DOHH2 (cell line): ENCODE measurements around the gene FBXO30.

Experiments used
- H3F3A ChIP-seq: fragments of 200-600 bp; sonication (generic), shearing (Covaris generic); 2 replicates; pipeline ENCODE4 v1.6.0; 2016; ENCODE audit warnings: antibody characterized with exemption, mild to moderate bottlenecking; ENCODE audit not compliant: control insufficient read depth, insufficient read depth
- H3K27ac ChIP-seq: fragments of 200-600 bp; sonication (generic); 2 replicates; pipeline ENCODE4 v1.5.1; 2014; ENCODE audit warnings: low read depth, mild to moderate bottlenecking, low read length, moderate library complexity
- H3K27me3 ChIP-seq: fragments of 200-600 bp; sonication (generic); 2 replicates; pipeline ENCODE4 v1.6.1; 2014; ENCODE audit warnings: mild to moderate bottlenecking, low read length, mixed read lengths; ENCODE audit not compliant: control insufficient read depth
- H3K36me3 ChIP-seq: fragments of 200-600 bp; sonication (generic); 2 replicates; pipeline ENCODE4 v1.6.1; 2014; ENCODE audit warnings: mild to moderate bottlenecking, low read length, moderate library complexity, mixed read lengths; ENCODE audit not compliant: control insufficient read depth
- H3K4me1 ChIP-seq: fragments of 200-600 bp; sonication (generic); 2 replicates; pipeline ENCODE4 v1.6.1; 2014; ENCODE audit warnings: mild to moderate bottlenecking, low read length, mixed read lengths; ENCODE audit not compliant: control insufficient read depth
- H3K4me2 ChIP-seq: fragments of 200-600 bp; sonication (generic); 2 replicates; pipeline ENCODE4 v1.6.0; 2014; ENCODE audit warnings: mild to moderate bottlenecking, low read length, moderate library complexity
- H3K4me3 ChIP-seq: fragments of 200-600 bp; sonication (generic); 2 replicates; pipeline ENCODE4 v1.5.1; 2014; ENCODE audit warnings: mild to moderate bottlenecking, low read length, mixed read lengths
- H3K79me2 ChIP-seq: fragments of 200-600 bp; sonication (generic); 2 replicates; pipeline ENCODE4 v1.6.1; 2014; ENCODE audit warnings: mild to moderate bottlenecking, low read length, mixed read lengths; ENCODE audit not compliant: control insufficient read depth
- H3K9me2 ChIP-seq: fragments of 200-600 bp; sonication (generic); replicated peaks from 2 replicates; pipeline ENCODE4 v1.6.1; 2014; ENCODE audit warnings: mild to moderate bottlenecking, low read length, mixed read lengths; ENCODE audit not compliant: control insufficient read depth
- H3K9me3 ChIP-seq: fragments of 200-600 bp; sonication (generic); 2 replicates; pipeline ENCODE4 v1.6.1; 2014; ENCODE audit warnings: antibody characterized with exemption, low read length, mixed read lengths; ENCODE audit not compliant: control insufficient read depth, insufficient read depth
- H4K20me1 ChIP-seq: fragments of 200-600 bp; sonication (generic); 2 replicates; pipeline ENCODE4 v1.6.0; 2014; ENCODE audit warnings: low read depth, mild to moderate bottlenecking, antibody characterized with exemption, low read length, moderate library complexity; ENCODE audit not compliant: control insufficient read depth, insufficient read depth
- EZH2phosphoT487 ChIP-seq: fragments of 200-600 bp; sonication (generic); IDR thresholded peaks from 2 replicates; pipeline ENCODE4 v1.6.1; 2017; ENCODE audit warnings: borderline replicate concordance, mild to moderate bottlenecking, antibody characterized with exemption, low read length, moderate library complexity, mixed read lengths
- TF ChIP-seq, protein P1 (sequence below): fragments of 200-600 bp; sonication (generic); IDR thresholded peaks from one replicate; pipeline ENCODE4 v1.5.1; 2014; ENCODE audit warnings: antibody characterized with exemption, mild to moderate bottlenecking, low read depth, low read length; ENCODE audit not compliant: poor library complexity, severe bottlenecking

Gene FBXO30

DNA sequence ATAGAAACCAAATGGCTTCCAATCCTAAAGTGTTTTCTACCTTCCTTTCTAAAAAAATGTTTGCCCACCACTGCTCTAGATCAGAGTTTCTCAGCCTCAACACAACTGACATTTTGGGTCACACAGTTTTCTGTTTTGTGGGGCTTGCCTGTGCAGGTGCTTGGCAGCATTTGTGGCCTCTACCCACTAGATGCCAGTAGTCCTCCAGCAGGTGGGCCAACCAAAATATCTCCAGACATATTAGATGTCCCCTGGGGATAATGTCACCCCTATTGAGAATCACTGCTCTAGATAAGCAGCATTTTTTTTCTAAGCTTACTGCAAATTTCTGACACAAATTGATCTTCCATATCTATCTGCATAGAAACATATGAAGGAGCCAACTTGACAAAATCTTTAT, 53.0 kb downstream of the FBXO30 start:
- TF ChIP-seq, protein P1, sequence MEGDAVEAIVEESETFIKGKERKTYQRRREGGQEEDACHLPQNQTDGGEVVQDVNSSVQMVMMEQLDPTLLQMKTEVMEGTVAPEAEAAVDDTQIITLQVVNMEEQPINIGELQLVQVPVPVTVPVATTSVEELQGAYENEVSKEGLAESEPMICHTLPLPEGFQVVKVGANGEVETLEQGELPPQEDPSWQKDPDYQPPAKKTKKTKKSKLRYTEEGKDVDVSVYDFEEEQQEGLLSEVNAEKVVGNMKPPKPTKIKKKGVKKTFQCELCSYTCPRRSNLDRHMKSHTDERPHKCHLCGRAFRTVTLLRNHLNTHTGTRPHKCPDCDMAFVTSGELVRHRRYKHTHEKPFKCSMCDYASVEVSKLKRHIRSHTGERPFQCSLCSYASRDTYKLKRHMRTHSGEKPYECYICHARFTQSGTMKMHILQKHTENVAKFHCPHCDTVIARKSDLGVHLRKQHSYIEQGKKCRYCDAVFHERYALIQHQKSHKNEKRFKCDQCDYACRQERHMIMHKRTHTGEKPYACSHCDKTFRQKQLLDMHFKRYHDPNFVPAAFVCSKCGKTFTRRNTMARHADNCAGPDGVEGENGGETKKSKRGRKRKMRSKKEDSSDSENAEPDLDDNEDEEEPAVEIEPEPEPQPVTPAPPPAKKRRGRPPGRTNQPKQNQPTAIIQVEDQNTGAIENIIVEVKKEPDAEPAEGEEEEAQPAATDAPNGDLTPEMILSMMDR = peak; percentile 60
- no peak for TF ChIP-seq EZH2phosphoT487
- no peaks in the 10 kb centered on the region for H3K9me3 ChIP-seq
- no peaks in the 10 kb centered on the region for H4K20me1 ChIP-seq
- H3K4me3 ChIP-seq = no peak overlapping the region
- peaks cover 30% of the 10 kb centered on the region for H3K4me1 ChIP-seq
- no peaks in the 10 kb centered on the region for H3K79me2 ChIP-seq
- no peaks in the 10 kb centered on the region for H3F3A ChIP-seq
- no peaks in the 10 kb centered on the region for H3K27me3 ChIP-seq
- H3K4me2 ChIP-seq = peak overlapping the region; percentile 11; the same call in 1 of the 2 replicates
- no peaks in the 10 kb centered on the region for H3K36me3 ChIP-seq
- no peak overlapping the region for H3K27ac ChIP-seq
- H3K9me2 ChIP-seq = no peaks in the 10 kb centered on the region

DNA sequence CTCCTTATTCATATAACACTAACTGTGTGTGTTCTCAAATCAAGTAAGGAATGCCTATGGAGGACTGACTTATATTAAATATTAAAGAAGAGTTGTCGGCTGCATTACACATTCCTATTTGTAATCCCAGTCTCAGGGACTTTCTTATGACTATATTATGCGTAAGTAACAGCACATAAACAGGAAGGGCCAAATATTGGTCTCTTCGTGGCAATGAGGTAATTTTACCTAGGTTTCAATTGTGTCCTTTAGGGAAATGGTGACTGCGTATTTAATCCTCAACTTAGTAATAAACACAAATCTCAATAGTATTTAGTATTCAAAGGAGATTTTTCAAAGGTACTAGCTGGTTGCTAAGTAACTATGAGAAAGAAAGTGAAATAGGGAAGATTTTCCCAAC, 56.5 kb downstream of the FBXO30 start:
- Histone ChIP-seq H3K79me2 (no peaks in the 10 kb centered on the region), H3K9me3 (no peaks in the 10 kb centered on the region), H3K36me3 (no peaks in the 10 kb centered on the region), H4K20me1 (no peaks in the 10 kb centered on the region), H3F3A (no peaks in the 10 kb centered on the region), H3K9me2 (no peaks in the 10 kb centered on the region), H3K4me3 (no peak overlapping the region), H3K27ac (no peak overlapping the region), H3K4me2 (no peak overlapping the region), H3K27me3 (no peaks in the 10 kb centered on the region), H3K4me1 (peaks cover 16% of the 10 kb centered on the region)
- TF ChIP-seq EZH2phosphoT487 = no peak
- TF ChIP-seq, protein P1 = no peak

DNA sequence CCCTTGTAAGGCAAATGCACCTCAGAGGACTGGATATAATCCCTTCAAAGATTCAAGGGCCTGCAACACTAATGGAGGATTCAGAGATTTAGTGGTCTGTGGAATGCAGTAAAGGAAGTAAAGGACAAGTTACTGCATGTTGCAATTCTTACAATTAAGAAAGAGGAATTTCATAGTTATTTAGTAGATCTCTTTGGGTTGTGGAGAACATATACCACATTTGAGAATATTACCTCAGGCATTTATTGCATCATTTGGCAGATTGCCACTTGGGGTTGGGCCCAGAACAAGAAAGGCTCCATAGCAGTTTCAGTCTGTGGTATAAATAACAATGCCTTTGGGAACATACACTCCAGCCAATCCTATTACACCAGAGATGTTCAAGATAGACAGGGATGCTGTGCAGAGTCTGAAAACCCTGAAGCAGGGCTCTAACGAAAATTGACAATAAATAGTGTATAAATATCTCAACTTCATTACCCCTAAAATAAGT, 58.4 kb downstream of the FBXO30 start:
- TF ChIP-seq, protein P1 = no peak
- no peak for TF ChIP-seq EZH2phosphoT487
- Histone ChIP-seq H4K20me1 (no peaks in the 10 kb centered on the region), H3K4me1 (peaks cover under 1% of the 10 kb centered on the region), H3K79me2 (no peaks in the 10 kb centered on the region), H3K9me2 (no peaks in the 10 kb centered on the region), H3K4me3 (no peak overlapping the region), H3K4me2 (no peak overlapping the region), H3F3A (no peaks in the 10 kb centered on the region), H3K9me3 (no peaks in the 10 kb centered on the region), H3K27me3 (no peaks in the 10 kb centered on the region), H3K27ac (no peak overlapping the region), H3K36me3 (no peaks in the 10 kb centered on the region)
